GM12873 (cell line): ENCODE data around the gene ZNF502.

Source experiments
- TF ChIP-seq, protein P1 (sequence below): IDR thresholded peaks from 2 replicates; pipeline ENCODE4 v1.5.1; 2012; ENCODE audit warnings: low read depth, mild to moderate bottlenecking, moderate library complexity, low read length, control low read depth; ENCODE audit not compliant: insufficient read depth; ENCODE audit errors: missing control alignments

The ZNF502 gene

DNA sequence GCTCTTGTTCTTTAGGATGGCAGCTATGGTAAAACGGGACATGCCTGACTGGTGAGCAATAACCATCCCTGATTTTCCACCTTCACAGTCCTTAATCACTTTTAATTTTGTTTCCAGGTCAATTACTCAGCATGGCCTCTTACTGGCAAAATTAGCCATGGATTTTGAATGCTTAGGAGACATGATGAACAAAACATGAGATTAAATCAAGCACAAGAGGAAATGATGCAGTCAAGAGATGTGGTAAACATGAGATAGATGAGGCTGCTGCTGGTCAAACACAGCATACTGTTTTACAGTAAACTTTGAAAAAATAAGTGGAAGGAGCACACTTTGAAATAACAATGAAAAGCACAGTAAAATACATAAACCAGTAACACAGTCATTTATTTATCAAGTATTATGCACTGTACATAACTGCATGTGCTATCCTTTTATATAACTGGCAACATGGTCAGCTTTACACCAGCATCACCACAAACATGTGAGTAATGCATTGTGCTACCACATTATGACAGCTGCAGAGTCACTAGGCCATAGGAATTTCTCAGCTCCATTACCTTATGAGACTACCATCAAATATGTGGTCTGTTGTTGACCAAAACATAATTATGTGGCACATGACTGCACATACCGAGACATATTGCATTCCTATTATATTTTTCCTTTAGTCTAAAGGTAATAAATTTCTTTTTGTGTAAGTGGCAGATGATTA, 30.1 kb upstream of the ZNF502 start:
- TF ChIP-seq, protein P1, sequence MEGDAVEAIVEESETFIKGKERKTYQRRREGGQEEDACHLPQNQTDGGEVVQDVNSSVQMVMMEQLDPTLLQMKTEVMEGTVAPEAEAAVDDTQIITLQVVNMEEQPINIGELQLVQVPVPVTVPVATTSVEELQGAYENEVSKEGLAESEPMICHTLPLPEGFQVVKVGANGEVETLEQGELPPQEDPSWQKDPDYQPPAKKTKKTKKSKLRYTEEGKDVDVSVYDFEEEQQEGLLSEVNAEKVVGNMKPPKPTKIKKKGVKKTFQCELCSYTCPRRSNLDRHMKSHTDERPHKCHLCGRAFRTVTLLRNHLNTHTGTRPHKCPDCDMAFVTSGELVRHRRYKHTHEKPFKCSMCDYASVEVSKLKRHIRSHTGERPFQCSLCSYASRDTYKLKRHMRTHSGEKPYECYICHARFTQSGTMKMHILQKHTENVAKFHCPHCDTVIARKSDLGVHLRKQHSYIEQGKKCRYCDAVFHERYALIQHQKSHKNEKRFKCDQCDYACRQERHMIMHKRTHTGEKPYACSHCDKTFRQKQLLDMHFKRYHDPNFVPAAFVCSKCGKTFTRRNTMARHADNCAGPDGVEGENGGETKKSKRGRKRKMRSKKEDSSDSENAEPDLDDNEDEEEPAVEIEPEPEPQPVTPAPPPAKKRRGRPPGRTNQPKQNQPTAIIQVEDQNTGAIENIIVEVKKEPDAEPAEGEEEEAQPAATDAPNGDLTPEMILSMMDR, result no peak

DNA sequence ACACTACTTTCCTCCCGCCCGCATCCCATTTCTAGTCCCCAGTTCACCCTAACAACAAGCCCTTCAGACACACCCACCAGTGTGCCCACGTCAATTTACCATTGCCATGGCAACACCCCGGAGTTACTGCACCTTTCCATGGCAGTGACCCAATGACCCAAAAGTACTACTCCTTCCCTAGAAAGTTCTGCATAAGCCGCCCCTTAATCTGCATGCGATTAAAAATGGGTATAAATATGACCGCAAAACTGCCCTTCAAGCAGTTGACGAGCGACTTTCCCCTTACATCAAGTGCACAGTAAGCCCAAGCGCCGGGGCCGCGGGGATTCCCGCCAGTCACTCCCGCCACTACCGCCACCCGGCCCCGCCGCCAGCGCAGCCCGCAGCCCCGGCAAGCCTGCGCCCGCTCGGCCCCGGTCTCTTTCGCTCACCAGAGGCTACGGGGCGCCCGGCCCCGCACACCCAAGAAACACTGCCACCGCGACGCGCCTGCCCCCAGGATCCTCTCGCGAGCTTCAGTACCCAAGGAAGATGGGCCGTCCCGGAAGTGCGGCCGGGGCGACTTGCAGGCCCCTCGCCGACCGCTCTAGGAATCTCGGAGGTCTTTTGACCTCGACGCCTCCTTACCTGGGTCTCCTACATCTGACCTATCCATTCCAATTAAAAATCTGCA, 27.2 kb upstream of the ZNF502 start:
- TF ChIP-seq, protein P1, result no peak

DNA sequence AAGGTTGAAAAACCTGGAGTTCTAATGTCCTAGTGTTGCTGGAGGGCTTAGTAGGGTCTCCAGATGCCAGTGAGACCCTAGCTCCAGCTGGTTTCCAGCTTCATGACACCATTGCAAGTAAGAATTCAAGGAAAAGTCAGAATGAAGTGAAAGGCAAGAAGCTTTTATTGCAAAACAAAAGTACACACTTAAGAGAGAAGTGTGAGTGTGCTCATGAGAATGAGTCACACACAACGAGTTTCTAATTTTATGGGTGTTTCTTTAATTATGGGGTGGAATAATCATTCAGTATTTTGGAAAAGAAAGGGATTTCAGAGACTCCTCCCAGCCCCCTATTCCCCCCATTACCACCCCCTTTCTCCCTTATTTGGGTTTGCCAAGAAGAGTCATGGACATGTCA, 24.6 kb upstream of the ZNF502 start:
- TF ChIP-seq, protein P1, result no peak

GRCh38 chr3:44721231-44722102, 9.0 kb downstream of the ZNF502 start:
- TF ChIP-seq, protein P1, result no peak

DNA sequence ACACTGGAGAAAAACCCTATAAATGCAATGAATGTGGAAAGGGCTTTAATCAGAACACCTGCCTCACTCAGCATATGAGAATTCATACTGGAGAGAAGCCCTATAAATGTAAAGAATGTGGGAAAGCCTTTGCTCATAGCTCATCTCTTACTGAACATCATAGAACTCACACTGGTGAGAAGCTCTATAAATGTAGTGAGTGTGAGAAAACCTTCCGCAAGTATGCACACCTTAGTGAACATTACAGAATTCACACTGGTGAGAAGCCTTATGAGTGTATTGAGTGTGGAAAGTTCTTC, 9.6 kb downstream of the ZNF502 start:
- TF ChIP-seq, protein P1, result no peak

DNA sequence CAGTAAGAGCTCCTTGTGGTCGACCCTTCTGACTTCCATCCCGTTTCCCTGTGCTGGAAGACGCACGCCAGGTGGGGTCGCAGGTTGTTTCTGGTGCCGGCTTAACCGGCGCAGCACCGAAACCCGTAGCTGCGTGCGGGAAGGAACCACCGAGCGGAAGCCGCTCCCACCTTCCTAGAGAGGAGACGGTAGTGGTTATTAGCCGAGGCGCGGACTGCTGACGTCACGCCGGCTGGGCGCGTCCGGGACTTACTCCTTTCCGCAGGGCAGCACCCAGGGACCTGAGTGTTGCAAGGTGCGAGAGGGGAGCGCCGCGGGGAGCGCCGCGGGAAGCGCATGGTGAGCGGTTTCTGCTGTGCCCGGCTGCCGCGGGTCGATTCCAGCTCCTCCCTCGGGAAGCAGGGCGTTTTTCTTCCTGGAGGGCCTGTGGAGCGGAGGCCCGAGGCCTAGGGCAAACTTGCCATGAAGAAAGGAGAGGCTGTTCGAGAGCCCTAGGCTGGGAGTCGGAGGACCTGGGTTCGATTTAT, 17.0 kb downstream of the ZNF502 start, which contains the start of gene ZNF501:
TSS of gene ZNF501 (plus strand) at position 252 of the 527 bp plus-strand sequence. CDS start 4,787 bp downstream, outside the sequence.
- TF ChIP-seq, protein P1, result no peak

DNA sequence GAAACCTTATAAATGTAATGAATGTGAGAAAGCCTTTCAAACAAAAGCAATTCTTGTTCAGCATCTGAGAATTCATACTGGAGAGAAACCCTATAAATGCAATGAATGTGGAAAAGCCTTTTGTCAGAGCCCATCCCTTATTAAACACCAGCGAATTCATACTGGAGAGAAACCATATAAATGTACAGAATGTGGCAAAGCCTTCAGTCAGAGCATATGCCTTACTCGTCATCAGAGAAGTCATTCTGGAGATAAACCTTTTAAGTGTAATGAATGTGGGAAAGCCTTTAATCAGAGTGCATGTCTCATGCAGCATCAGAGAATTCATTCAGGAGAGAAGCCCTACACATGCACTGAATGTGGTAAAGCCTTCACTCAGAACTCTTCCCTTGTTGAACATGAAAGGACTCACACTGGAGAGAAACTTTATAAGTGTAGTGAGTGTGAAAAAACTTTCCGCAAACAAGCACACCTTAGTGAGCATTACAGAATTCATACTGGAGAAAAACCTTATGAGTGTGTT, 22.2 kb downstream of the ZNF502 start:
- TF ChIP-seq, protein P1, result no peak
